HG02938 (cell line): ENCODE results near the gene GPR18.
"Not testable (repeated sequence)": the region's sequence is repeated elsewhere in the genome, so short reads cannot be mapped to it uniquely, and the experiment has no call there.

Experiments
- ATAC-seq: cut with Tn5 transposase; IDR thresholded peaks from one replicate; pipeline ENCODE4 v1.9.1; 2021; ENCODE audit warnings: mild to moderate bottlenecking, moderate library complexity; ENCODE audit not compliant: unreplicated experiment

GPR18 gene

DNA sequence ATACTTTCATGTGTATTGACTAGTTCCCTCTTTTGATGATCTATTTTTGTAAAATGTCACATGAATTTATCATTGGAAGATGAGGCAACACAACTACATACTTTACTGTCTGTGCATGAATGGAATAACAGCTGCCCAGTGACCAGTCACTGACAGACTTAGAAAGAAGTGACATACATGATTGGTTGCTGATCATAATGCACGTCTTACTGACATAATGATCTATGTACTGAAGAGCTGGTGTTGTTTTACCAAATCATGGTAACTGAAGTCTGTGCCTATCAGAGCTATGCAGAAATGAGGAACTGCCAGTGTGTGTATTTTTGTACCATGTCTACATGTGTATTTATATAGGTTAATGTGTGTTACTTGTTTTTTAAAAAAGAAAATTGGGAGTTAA lies 26.5 kb downstream of the GPR18 start:
- ATAC-seq, result peak; percentile 33

DNA sequence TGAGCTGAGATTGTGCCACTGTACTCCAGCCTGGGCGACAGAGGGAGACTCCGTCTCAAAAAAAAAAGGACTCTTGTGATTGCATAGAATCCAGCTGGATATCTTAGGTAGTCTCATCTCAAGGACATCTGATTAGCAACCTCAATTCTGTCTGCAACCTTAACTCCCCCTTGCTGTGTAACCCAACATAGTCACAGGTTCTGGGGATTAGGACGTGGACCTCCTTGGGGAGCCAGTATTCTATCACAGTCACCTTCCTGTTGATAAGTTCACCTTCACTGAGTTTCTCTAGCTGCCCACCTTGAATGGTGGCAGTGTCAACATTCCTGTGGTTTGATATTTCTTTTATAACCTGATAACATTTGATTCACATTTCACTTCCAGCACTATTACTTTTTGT lies 27.2 kb downstream of the GPR18 start:
- ATAC-seq, result no peak

GRCh38 chr13:99230588-99230987 lies 27.6 kb downstream of the GPR18 start:
- not testable (repeated sequence) for ATAC-seq

DNA sequence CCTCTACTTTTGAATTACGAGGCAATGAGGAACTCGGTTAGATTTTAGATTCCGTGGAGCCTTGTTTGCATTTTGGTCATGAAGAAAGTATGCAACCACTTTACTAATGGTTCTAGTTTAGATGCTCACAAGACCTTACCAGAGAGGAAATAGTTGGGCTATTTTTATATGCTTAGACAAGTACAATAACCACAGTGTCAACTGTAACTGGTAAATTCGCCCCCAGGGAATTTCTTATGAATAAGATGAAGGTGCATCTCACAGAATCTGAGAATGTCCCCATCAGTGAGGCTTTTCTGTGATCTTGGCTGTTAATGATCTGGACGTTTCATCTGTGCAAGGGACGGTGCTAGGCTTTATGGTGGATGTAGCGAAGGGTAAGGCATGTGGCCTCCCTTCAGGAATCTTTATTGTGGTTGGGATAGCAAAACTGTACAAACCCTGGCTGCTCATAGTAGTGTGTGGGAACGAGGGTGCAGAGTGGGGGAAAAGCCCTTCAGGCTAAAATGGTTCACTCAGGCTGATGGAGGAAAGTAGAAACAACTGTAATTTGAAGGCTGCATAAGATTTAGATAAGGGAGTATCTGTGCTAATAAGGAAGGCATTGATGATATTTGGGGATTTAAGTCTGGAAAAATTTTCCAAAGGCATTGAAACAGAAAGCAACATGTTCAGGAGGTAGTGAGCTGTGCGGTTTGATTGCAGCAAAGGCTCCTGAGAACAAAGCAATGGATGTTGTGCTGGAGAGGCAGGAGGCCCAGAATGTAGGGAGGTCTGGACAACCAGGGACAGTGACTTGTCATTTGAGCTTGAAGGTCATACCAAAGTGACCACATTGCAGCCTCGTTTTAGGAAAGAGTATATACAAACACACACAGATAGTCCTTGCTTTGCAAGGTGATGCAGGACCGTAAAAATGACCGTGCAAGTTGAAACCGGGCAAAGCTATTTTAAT lies 29.2 kb downstream of the GPR18 start:
- peak; percentile 87 for ATAC-seq

- no peak for ATAC-seq
These were observed 30.1 kb downstream of the GPR18 start for GRCh38 chr13:99227909-99228688.

GRCh38 chr13:99227331-99227900 lies 30.8 kb downstream of the GPR18 start:
- no peak for ATAC-seq

DNA sequence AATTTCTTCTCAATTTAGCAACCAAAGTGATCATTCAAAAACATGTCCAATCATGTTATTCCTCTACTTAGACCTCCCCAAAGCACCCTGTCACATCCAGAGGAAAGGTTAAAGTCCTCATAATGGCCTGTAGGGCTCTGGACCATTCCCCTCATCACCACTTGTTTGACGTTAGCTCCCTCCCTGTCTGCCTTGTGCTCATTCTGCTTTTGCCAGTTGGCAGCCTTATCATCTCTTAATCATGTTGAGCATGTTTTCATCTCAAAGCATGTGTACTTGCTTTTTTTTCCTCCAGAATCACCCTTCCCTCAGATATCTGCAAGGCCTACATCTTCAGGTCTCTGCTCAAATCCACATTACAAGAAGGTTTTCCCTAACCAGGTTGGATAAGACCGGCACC lies 31.7 kb downstream of the GPR18 start:
- no peak for ATAC-seq

DNA sequence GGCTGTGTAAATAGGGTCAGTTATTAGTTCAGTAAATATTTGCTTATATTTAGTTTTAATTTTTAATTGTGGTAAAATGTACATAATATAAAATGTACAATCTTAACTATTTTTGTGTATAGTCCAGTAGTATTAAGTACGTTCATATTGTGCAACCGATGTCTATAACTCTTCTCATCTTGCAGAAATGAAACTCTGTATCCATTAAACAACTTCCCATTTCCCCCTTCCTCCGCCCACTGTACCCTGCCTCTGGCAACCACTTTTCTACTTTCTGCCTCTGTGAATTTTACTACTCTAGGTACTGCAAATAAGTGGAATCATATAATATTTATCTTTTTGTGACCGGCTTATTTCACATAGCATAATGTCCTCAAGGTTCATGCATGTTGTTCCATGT lies 33.1 kb downstream of the GPR18 start:
- no peak for ATAC-seq

- ATAC-seq, result no peak
These were observed 34.2 kb downstream of the GPR18 start for GRCh38 chr13:99224021-99224420.

DNA sequence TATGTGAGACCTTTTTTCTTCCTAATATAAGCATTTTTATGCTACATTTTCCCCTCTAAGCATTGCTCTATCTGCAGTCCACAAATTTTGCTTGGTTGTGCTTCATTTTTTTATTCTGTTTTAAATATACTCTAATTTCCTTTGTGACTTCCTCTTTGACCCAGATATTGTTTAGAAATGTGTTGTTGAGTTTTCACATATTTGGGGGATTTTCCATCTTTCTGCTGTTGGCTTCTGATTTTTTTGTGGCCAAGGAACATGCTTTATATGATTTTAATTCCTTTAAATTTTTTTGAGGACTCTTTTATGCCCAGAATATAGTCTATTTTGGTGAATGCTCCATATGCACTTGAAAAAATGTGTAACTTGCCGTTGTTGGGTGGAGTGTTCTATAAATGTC lies 34.6 kb downstream of the GPR18 start:
- ATAC-seq, result no peak

DNA sequence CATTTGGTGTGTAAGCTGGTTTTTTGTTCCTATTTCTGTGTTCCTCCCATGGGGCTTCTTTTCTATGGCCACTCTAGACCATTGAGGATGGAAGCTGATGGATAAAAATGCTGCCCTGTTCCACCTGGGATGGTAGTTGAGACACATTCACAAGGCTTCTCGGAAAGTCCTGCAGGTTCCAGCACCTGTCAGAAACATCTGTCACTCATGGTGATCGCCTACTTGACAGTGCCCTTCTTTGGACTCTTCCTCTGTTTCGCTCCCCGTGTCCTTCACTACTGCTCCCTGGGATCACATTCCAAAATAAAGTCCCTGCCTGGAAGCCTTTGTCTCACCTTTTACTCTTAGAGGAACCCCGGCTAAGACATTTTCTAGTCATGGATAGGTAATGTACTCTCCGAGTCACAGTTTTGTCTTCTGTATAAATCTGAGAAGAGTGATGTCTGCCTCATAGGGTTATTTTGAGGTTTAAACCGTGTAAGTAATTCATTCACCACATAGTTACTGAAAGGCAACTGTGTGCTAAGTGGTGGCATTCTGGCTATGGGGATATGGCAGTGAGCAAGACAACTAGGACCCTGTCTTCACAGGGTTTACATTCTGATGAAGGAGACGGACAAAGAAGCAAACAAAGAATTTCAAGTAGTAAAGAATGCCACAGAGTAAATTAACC lies 36.5 kb downstream of the GPR18 start:
- ATAC-seq, result no peak

DNA sequence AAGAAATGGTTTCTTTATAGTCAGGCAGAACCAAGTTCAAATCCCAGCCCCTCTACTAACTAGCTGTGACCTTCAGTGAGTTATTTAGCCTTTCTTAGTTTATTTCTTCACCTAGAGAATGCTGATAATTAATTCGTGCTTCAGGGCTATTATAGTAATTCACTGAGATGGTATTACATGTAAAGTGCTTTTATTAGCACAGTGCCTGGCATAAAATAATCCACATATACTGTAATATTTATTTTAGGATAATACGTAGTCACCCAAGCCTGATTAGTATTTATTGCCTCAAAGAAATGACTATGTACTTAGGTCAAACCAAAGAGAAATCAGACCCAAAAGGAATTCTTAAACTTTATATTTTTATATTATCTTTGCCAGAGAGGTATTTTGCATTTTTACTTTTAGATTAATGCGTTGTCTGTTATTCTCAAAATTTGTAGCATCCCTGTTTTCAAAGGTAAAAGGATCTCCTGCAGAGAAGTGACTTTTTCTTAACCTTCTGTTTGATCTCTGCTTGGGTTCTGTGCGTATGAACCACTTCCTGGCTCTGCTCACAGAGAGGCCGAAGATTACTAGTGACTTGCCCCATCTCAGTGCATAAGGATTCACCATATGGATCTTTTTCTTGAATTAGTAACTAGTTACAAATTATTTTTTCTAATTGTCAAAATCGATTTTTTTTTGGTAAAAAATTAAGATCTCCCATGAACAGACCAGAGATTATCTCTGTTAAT lies 37.8 kb downstream of the GPR18 start:
- ATAC-seq, result no peak

- peak; percentile 61 for ATAC-seq
These were observed 39.2 kb downstream of the GPR18 start for GRCh38 chr13:99218969-99219368.

- ATAC-seq, result no peak
These were observed 39.6 kb downstream of the GPR18 start for GRCh38 chr13:99218545-99218944.

DNA sequence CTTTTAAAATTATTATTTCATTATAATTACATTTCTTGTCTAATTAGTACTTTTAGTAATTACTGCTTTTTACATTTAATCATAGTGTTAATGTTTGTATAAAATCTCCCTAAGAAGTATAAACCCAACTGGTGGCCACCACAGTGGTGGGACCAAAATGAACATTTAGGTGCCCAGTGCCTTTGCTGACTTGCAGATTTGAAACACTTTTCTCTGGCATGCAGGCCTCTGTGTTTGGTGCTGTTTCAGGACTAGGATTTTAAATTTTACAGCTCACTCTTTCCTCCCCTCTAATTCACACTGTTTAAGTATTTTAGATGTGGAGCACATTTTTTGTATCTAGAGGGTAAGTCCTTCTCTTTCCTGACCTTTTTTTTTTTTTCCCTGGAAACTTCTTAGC lies 40.1 kb downstream of the GPR18 start:
- ATAC-seq, result no peak

DNA sequence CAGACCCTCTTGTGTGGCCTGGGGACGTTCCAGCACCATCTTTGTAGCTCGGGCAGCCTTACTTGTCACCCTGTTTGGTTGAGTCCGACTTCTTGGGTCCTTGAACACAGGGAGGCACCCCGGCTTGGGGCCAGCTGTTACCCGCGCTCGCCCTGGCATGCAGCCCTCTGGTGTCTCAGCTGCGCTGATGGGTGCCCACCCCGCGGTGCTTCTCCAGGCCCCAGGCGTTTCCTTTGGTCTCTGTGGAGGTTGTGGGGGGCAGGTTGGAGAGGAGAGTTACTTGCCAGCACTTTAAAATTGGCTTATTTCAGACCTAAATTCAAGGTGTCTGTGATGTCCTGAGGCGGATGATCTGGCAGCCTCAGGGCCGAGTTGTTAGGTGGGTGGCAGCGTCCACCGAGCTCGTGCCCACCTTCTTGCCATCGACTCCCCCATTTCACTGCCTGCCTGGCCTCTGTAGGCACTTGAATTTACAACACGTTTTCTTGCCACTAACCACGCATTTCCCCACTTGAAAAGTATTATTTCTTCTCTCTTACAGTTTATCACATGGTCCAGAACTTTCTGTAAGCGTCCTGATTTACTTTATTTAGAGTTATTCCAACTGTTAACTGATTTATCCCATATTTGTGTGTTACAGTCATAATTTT lies 40.6 kb downstream of the GPR18 start:
- no peak for ATAC-seq

GRCh38 chr13:99215184-99215830 lies 42.9 kb downstream of the GPR18 start:
- ATAC-seq, result no peak

DNA sequence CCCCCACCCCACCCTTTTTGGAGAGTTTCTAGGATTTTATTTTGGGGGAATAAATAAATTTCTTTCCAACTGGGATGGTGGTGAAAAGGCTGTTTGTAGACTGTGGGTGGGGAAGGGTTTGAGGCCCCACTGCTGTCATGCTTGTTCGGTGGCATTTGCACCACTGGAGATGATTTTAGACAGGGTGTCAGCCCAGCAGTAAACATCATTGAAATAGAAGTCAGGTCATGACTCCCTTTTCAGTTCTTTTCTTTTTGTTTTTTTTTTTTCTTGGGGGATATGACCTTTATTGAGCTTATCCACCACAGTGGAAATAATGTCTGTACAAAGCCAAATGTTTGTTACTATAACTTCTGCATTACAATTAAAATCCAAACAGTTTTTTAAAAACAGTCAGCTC lies 43.4 kb downstream of the GPR18 start:
- no peak for ATAC-seq

DNA sequence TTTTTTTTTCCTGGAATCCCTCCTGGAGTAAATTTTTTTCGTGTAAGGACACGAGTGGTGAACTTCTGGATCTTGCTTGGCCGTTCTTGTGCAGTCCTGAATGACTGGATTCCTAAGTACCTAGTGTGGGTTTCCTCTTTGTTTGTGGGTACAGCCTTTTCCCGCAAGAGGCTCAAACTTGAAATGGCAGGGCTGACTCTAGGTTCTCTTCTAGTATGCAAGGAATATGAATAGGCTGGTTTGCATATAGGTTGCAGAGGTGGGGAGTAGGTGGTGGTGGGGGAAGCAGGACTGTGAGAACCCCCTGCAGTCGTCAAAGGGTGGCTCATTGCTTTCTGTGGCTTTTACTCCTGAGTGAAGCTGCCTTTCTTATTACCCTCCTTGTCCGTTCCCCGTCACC lies 43.9 kb downstream of the GPR18 start:
- ATAC-seq, result peak; percentile 73
